GM23338 (cell line): Measurements from ENCODE around the gene NOX4. TPM values are rescaled to one million over a fixed set of nuclear protein-coding genes. Genes with fewer than 3 reads are reported as not detected.

Experiments
- ATAC-seq: fragments of 200-7000 bp; cut with Tn5 transposase; 3 replicates; pipeline ENCODE4 v1.9.1; 2020
- DNase-seq: peaks from one replicate; pipeline ENCODE4 v3.0.0-alpha.2; 2015; ENCODE audit warnings: low spot score
- H2AFZ ChIP-seq: fragments of 200-600 bp; sonication (generic); 2 replicates; pipeline ENCODE4 v1.8.0; 2016; ENCODE audit warnings: antibody characterized with exemption, mild to moderate bottlenecking, moderate library complexity
- H3F3A ChIP-seq: fragments of 200-600 bp; sonication (generic); replicated peaks from 2 replicates; pipeline ENCODE4 v1.8.0; 2017; ENCODE audit warnings: antibody characterized with exemption, mixed run types, low read depth
- H3K27ac ChIP-seq: fragments of 200-600 bp; sonication (generic); 2 replicates; pipeline ENCODE4 v1.6.1; 2016; ENCODE audit warnings: low read depth
- H3K27me3 ChIP-seq: fragments of 200-600 bp; sonication (generic); 2 replicates; pipeline ENCODE4 v1.8.0; 2016; ENCODE audit warnings: mild to moderate bottlenecking, mixed run types, moderate library complexity; ENCODE audit not compliant: insufficient read depth
- H3K36me3 ChIP-seq: fragments of 200-600 bp; sonication (generic); 2 replicates; pipeline ENCODE4 v1.8.0; 2016; ENCODE audit warnings: mild to moderate bottlenecking; ENCODE audit not compliant: insufficient read depth
- H3K4me1 ChIP-seq: fragments of 200-600 bp; sonication (generic); 2 replicates; pipeline ENCODE4 v1.8.0; 2016; ENCODE audit warnings: mild to moderate bottlenecking, moderate library complexity; ENCODE audit not compliant: insufficient read depth
- H3K4me2 ChIP-seq: fragments of 200-600 bp; sonication (generic); 2 replicates; pipeline ENCODE4 v1.7.1; 2017; ENCODE audit warnings: mixed run types
- H3K4me3 ChIP-seq: fragments of 200-600 bp; sonication (generic); 2 replicates; pipeline ENCODE4 v1.6.1; 2016; ENCODE audit warnings: mixed run types
- H3K79me2 ChIP-seq: fragments of 200-600 bp; sonication (generic); replicated peaks from 2 replicates; pipeline ENCODE4 v1.8.0; 2017; ENCODE audit warnings: mild to moderate bottlenecking; ENCODE audit not compliant: insufficient read depth
- H3K9me2 ChIP-seq: fragments of 200-600 bp; sonication (generic); 2 replicates; pipeline ENCODE4 v1.8.0; 2017; ENCODE audit not compliant: insufficient read depth
- H4K20me1 ChIP-seq: fragments of 200-600 bp; sonication (generic); replicated peaks from 2 replicates; pipeline ENCODE4 v1.8.0; 2017; ENCODE audit warnings: mild to moderate bottlenecking; ENCODE audit not compliant: insufficient read depth
- H3K27ac Mint-ChIP-seq: 2 replicates; pipeline ENCODE4 v1.8.0; 2020; ENCODE audit warnings: inconsistent platforms, mild to moderate bottlenecking, moderate library complexity, mixed read lengths
- H3K27me3 Mint-ChIP-seq: 3 replicates; pipeline ENCODE4 v1.8.0; 2022; ENCODE audit warnings: low read depth, mild to moderate bottlenecking, moderate library complexity, mixed read lengths, inconsistent platforms; ENCODE audit not compliant: insufficient read depth, poor library complexity
- H3K36me3 Mint-ChIP-seq: 3 replicates; pipeline ENCODE4 v1.8.0; 2021; ENCODE audit warnings: low read depth, mild to moderate bottlenecking, inconsistent platforms, moderate library complexity, mixed read lengths
- H3K4me1 Mint-ChIP-seq: 3 replicates; pipeline ENCODE4 v1.8.0; 2020; ENCODE audit warnings: mild to moderate bottlenecking, inconsistent platforms, mixed read lengths
- H3K4me3 Mint-ChIP-seq: 3 replicates; pipeline ENCODE4 v1.8.0; 2021; ENCODE audit warnings: moderate library complexity, mild to moderate bottlenecking, inconsistent platforms, mixed read lengths
- H3K9me3 Mint-ChIP-seq: 3 replicates; pipeline ENCODE4 v1.8.0; 2020; ENCODE audit warnings: moderate library complexity, mild to moderate bottlenecking, inconsistent platforms, mixed read lengths
- CTCF ChIP-seq, 2 experiments: fragments of 200-600 bp in 1 of 2; sonication (generic) in 1 of 2; conservative IDR thresholded peaks; 2 replicates each; pipeline versions ENCODE4 v1.5.1 to v1.6.1; 2016 to 2017; ENCODE audit warnings: antibody characterized with exemption in 2 of 2, low read depth in 2 of 2, mild to moderate bottlenecking in 2 of 2, moderate library complexity in 1 of 2
- EZH2 ChIP-seq: fragments of 200-600 bp; sonication (generic); IDR thresholded peaks from one replicate; pipeline ENCODE4 v1.8.0; 2017; ENCODE audit warnings: antibody characterized with exemption, mild to moderate bottlenecking, low read depth; ENCODE audit not compliant: unreplicated experiment
- EZH2phosphoT487 ChIP-seq: fragments of 200-600 bp; sonication (generic); IDR thresholded peaks from one replicate; pipeline ENCODE4 v1.8.1; 2018; ENCODE audit warnings: antibody characterized with exemption; ENCODE audit not compliant: unreplicated experiment
- JUNB ChIP-seq: IDR thresholded peaks from one replicate; pipeline ENCODE4 v1.6.1; 2016; ENCODE audit warnings: antibody characterized with exemption; ENCODE audit not compliant: unreplicated experiment
- NANOG ChIP-seq: IDR thresholded peaks from 2 replicates; pipeline ENCODE4 v1.6.1; 2016; ENCODE audit warnings: antibody characterized with exemption, borderline replicate concordance
- POLR2AphosphoS5 ChIP-seq: IDR thresholded peaks from 2 replicates; pipeline ENCODE4 v1.6.1; 2016; ENCODE audit warnings: antibody characterized with exemption, low read depth
- REST ChIP-seq: IDR thresholded peaks from one replicate; pipeline ENCODE4 v1.6.1; 2018; ENCODE audit warnings: antibody characterized with exemption; ENCODE audit not compliant: unreplicated experiment
- STAT1 ChIP-seq: IDR thresholded peaks from one replicate; pipeline ENCODE4 v1.6.1; 2016; ENCODE audit warnings: antibody characterized with exemption; ENCODE audit not compliant: unreplicated experiment
- ZNF114 ChIP-seq: fragments of 250-450 bp; sonication (Bioruptor Pico); IDR thresholded peaks from 2 replicates; pipeline ENCODE4 v1.5.0; 2020; ENCODE audit warnings: mild to moderate bottlenecking, moderate library complexity
- ZNF331 ChIP-seq: fragments of 250-450 bp; sonication (Bioruptor Pico); IDR thresholded peaks from 2 replicates; pipeline ENCODE4 v1.5.0; 2020; ENCODE audit warnings: low read depth, mild to moderate bottlenecking, moderate library complexity
- ZNF462 ChIP-seq: fragments of 250-450 bp; sonication (Bioruptor Pico); IDR thresholded peaks from 2 replicates; pipeline ENCODE4 v1.5.0; 2020; ENCODE audit warnings: mild to moderate bottlenecking, moderate library complexity
- polyA plus RNA-seq: library from polyadenylated mRNA; unstranded; fragments of >200 nt; fragmentation: Nextera tagmentation; extraction: Ambion mirVana; gene quantifications from 2 replicates; pipeline ENCODE4 v1.2.1, GENCODE V29; 2016
- total RNA-seq: library from RNA; depleted of rRNA; stranded (reverse); fragments of >200 nt; shearing (Covaris generic); gene quantifications from 2 replicates; pipeline ENCODE4 v1.2.3, GENCODE V29; 2014
- TF ChIP-seq, protein P1 (sequence below): IDR thresholded peaks from 2 replicates; pipeline ENCODE4 v1.6.1; 2016; ENCODE audit warnings: antibody characterized with exemption

The NOX4 gene
- total and polyA plus RNA-seq, 2 experiments from 2014 or later: 1.9 to 2.6 TPM

DNA sequence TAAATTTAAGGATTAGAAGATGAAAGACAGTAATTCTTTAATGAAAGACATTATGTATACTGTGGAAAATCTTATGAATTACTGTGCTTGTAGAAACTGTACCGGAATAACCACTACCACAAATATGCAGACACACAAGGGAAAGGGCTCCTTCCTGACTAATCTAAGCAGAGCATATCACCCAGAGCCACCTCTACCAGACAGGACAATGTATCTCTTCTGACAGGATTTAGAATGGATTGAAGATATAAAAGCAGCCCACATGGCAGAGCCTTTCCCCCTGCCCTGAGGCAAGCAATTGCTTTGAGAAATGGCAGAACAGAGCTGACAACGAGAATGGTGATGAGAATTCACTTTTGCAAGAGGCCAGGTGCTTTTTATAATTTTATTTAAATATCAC, 144.1 kb downstream of the NOX4 start (continued):
- TF ChIP-seq, protein P1, sequence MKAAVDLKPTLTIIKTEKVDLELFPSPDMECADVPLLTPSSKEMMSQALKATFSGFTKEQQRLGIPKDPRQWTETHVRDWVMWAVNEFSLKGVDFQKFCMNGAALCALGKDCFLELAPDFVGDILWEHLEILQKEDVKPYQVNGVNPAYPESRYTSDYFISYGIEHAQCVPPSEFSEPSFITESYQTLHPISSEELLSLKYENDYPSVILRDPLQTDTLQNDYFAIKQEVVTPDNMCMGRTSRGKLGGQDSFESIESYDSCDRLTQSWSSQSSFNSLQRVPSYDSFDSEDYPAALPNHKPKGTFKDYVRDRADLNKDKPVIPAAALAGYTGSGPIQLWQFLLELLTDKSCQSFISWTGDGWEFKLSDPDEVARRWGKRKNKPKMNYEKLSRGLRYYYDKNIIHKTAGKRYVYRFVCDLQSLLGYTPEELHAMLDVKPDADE: no peak
- no peak for TF ChIP-seq JUNB

GRCh38 chr11:89346601-89347000, 144.6 kb downstream of the NOX4 start:
- H3K9me3 Mint-ChIP-seq: no peaks in the 10 kb centered on the region
- no peaks in the 10 kb centered on the region for H3K9me2 ChIP-seq
- H3K27ac Mint-ChIP-seq: no peak overlapping the region; the same call in 1 of the 2 replicates
- H3F3A ChIP-seq: no peaks in the 10 kb centered on the region
- H3K27me3 Mint-ChIP-seq: no peaks in the 10 kb centered on the region
- H3K4me3 ChIP-seq: no peak overlapping the region
- peaks cover 8% of the 10 kb centered on the region for H3K4me1 Mint-ChIP-seq
- no peak overlapping the region for H3K4me3 Mint-ChIP-seq
- H3K36me3 ChIP-seq: no peaks in the 10 kb centered on the region
- no peaks in the 10 kb centered on the region for H3K27me3 ChIP-seq
- H4K20me1 ChIP-seq: no peaks in the 10 kb centered on the region
- DNase-seq: no peak
- H3K36me3 Mint-ChIP-seq: no peaks in the 10 kb centered on the region
- H3K4me2 ChIP-seq: no peak overlapping the region
- H2AFZ ChIP-seq: no peak overlapping the region
- H3K4me1 ChIP-seq: 0 out of 2 replicates have a peak, but pooled peaks cover 5% of the 10 kb centered on the region
- no peak for ATAC-seq
- H3K79me2 ChIP-seq: no peaks in the 10 kb centered on the region
- H3K27ac ChIP-seq: no peak overlapping the region
- no peak for TF ChIP-seq ZNF331 (CRISPR knock-in tag)
- TF ChIP-seq ZNF462 (CRISPR knock-in tag): no peak
- TF ChIP-seq STAT1: no peak
- no peak for TF ChIP-seq NANOG
- no peak for TF ChIP-seq REST
- no peak for TF ChIP-seq CTCF (conservative IDR thresholded peaks at IDR 0.05; ENCODE audit: low read depth in 2 of 2)
- no peak for TF ChIP-seq EZH2
- TF ChIP-seq EZH2phosphoT487: no peak
- TF ChIP-seq ZNF114 (CRISPR knock-in tag): no peak
- no peak for TF ChIP-seq POLR2AphosphoS5
- no peak for TF ChIP-seq JUNB
- TF ChIP-seq, protein P1: no peak
